RWPE1 (cell line): ENCODE results near the gene CERS5.
"Not testable (repeated sequence)": the region's sequence is repeated elsewhere in the genome, so short reads cannot be mapped to it uniquely, and the experiment has no call there.

Source experiments
- CTCF ChIA-PET: fragments of 350-600 bp; sonication (Branson Sonifier 250); formaldehyde crosslinking; extraction: SDS; loops from one replicate; lab custom pipeline; 2021; lab: Yijun Ruan, JAX
- POLR2A ChIA-PET: fragments of 400-600 bp; formaldehyde crosslinking; extraction: SDS; loops from one replicate; lab custom pipeline; 2020; ENCODE audit warnings: antibody characterized with exemption; ENCODE audit not compliant: low non-redundant PET; lab: Yijun Ruan, JAX
- DNase-seq: peaks from one replicate; pipeline ENCODE4 v3.0.0; 2012; ENCODE audit warnings: low spot score
- H3K27ac ChIP-seq: fragments of 450-650 bp; 2 replicates; pipeline ENCODE4 v1.5.1; 2017
- CTCF ChIP-seq: fragments of 450-650 bp; conservative IDR thresholded peaks from 2 replicates; pipeline ENCODE4 v1.5.1; 2017; ENCODE audit warnings: low read depth, mild to moderate bottlenecking

Gene CERS5

GRCh38 chr12:50156641-50157040 lies 10.5 kb downstream of the CERS5 start:
- ChIA-PET POLR2A (no interaction called here), CTCF (no interaction called here)
- no peak overlapping the region for H3K27ac ChIP-seq
- no peak for TF ChIP-seq CTCF
- DNase-seq: no peak

GRCh38 chr12:50154947-50155346 lies 12.2 kb downstream of the CERS5 start:
- POLR2A ChIA-PET: not testable (repeated sequence)

GRCh38 chr12:50151047-50151687 lies 16.0 kb downstream of the CERS5 start:
- no peak for TF ChIP-seq CTCF
- no peak overlapping the region for H3K27ac ChIP-seq
- no peak for DNase-seq
- ChIA-PET POLR2A (no interaction called here), CTCF (interaction anchor here (1.0 kb wide), 1 partner anchor 19 kb away, joined by 4 read pairs; no protein-coding TSS in a partner anchor)

More at GRCh38 chr12:50154947-50155346, 12.2 kb downstream of the CERS5 start:
- CTCF ChIA-PET: interaction anchor here (0.6 kb wide), 1 partner anchor 18 kb away, joined by 4 read pairs; no protein-coding TSS in a partner anchor
- DNase-seq, H3K27ac ChIP-seq: not testable (repeated sequence)

- no peak overlapping the region for H3K27ac ChIP-seq
- ChIA-PET CTCF (interaction anchor here (0.7 to 1.1 kb wide), 2 partner anchors 12 to 19 kb away, joined by 3 to 6 read pairs; no protein-coding TSS in a partner anchor), POLR2A (no interaction called here)
- no peak for TF ChIP-seq CTCF
- no peak for DNase-seq
Observed at GRCh38 chr12:50149311-50149710, 17.9 kb downstream of the CERS5 start.

GRCh38 chr12:50148011-50148410 lies 19.2 kb downstream of the CERS5 start:
- POLR2A ChIA-PET, DNase-seq, H3K27ac ChIP-seq: not testable (repeated sequence)
- CTCF ChIA-PET: interaction anchor here (0.6 kb wide), 1 partner anchor 1054 kb away, joined by 3 read pairs; no protein-coding TSS in a partner anchor

GRCh38 chr12:50147281-50147680 lies 19.9 kb downstream of the CERS5 start:
- TF ChIP-seq CTCF: no peak
- H3K27ac ChIP-seq: no peak overlapping the region
- CTCF ChIA-PET: no interaction called here
- POLR2A ChIA-PET: interaction anchor here (0.8 kb wide), 1 partner anchor 31 kb away, joined by 5 read pairs; no protein-coding TSS in a partner anchor
- no peak for DNase-seq

GRCh38 chr12:50145439-50145838 lies 21.7 kb downstream of the CERS5 start:
- CTCF ChIA-PET: interaction anchor here (1.4 kb wide), 1 partner anchor 33 kb away, joined by 3 read pairs; the partner anchor contains the start of gene COX14
- DNase-seq: no peak
- POLR2A ChIA-PET: no interaction called here
- no peak for TF ChIP-seq CTCF
- H3K27ac ChIP-seq: no peak overlapping the region
